IMR-90 (cell line): ENCODE data around the gene SUPT16H. TPM values are rescaled to one million over a fixed set of nuclear protein-coding genes. Genes with fewer than 3 reads are reported as not detected.

ENCODE experiments used
- ATAC-seq: fragments of 200-7000 bp; cut with Tn5 transposase; 2 replicates; pipeline ENCODE4 v1.9.1; 2020; ENCODE audit warnings: low read depth, mild to moderate bottlenecking, moderate library complexity
- BruUV-seq: library from RNA; stranded (reverse); fragments of 400-500 nt; replicated peaks from 2 replicates; lab custom pipeline; 2021; lab: Mats Ljungman, UMichigan
- CTCF ChIA-PET: fragments of 300-600 bp; formaldehyde crosslinking; extraction: SDS; loops from one replicate; lab custom pipeline; 2021; ENCODE audit warnings: antibody characterized with exemption; lab: Yijun Ruan, JAX
- POLR2A ChIA-PET: fragments of 300-600 bp; sonication (Branson Sonifier 250); formaldehyde crosslinking; loops from one replicate; lab custom pipeline; 2022; ENCODE audit warnings: antibody characterized with exemption; ENCODE audit not compliant: unreplicated experiment; lab: Charles Lee
- DNase-seq: peaks from one replicate; pipeline ENCODE4 v3.0.0; 2013
- H2AFZ ChIP-seq: replicated peaks from 2 replicates; pipeline ENCODE3; 2013; ENCODE audit warnings: low read length, mild to moderate bottlenecking; ENCODE audit not compliant: poor library complexity
- H2AK5ac ChIP-seq: 2 replicates; pipeline ENCODE4 v1.6.1; 2013; ENCODE audit warnings: low read depth, low read length, inconsistent platforms
- H2AK9ac ChIP-seq: replicated peaks from 2 replicates; pipeline ENCODE3; 2013; ENCODE audit warnings: mild to moderate bottlenecking, low read depth, low read length, moderate library complexity; ENCODE audit not compliant: poor library complexity
- H2BK120ac ChIP-seq: 2 replicates; pipeline ENCODE4 v1.6.1; 2013; ENCODE audit warnings: low read depth, low read length, inconsistent platforms
- H2BK15ac ChIP-seq: 3 replicates; pipeline ENCODE4 v1.6.1; 2013; ENCODE audit warnings: low read depth, low read length, inconsistent platforms
- H2BK20ac ChIP-seq: 2 replicates; pipeline ENCODE4 v1.6.1; 2013; ENCODE audit warnings: low read depth, mild to moderate bottlenecking, inconsistent platforms, low read length, moderate library complexity
- H2BK5ac ChIP-seq: 2 replicates; pipeline ENCODE4 v1.6.1; 2013; ENCODE audit warnings: mild to moderate bottlenecking, low read depth, low read length, inconsistent platforms; ENCODE audit not compliant: poor library complexity, severe bottlenecking
- H3K14ac ChIP-seq: replicated peaks from 2 replicates; pipeline ENCODE4 v1.6.1; 2013; ENCODE audit warnings: low read depth, low read length, inconsistent platforms
- H3K18ac ChIP-seq: 2 replicates; pipeline ENCODE4 v1.6.1; 2013; ENCODE audit warnings: low read depth, low read length, control low read depth
- H3K23ac ChIP-seq: 2 replicates; pipeline ENCODE4 v1.6.1; 2013; ENCODE audit warnings: low read depth, low read length, inconsistent platforms
- H3K27ac ChIP-seq: 2 replicates; pipeline ENCODE4 v1.5.1; 2013; ENCODE audit warnings: mild to moderate bottlenecking, control low read depth, low read length; ENCODE audit not compliant: insufficient read depth
- H3K27me3 ChIP-seq: 2 replicates; pipeline ENCODE4 v1.6.1; 2013; ENCODE audit warnings: low read length; ENCODE audit not compliant: control insufficient read depth, insufficient read depth
- H3K36me3 ChIP-seq: 2 replicates; pipeline ENCODE4 v1.6.1; 2013; ENCODE audit warnings: low read length, mixed read lengths; ENCODE audit not compliant: control insufficient read depth, insufficient read depth
- H3K4ac ChIP-seq: 2 replicates; pipeline ENCODE4 v1.6.1; 2013; ENCODE audit warnings: low read depth, low read length, inconsistent platforms
- H3K4me1 ChIP-seq: 2 replicates; pipeline ENCODE4 v1.6.1; 2013; ENCODE audit warnings: low read length, mixed read lengths; ENCODE audit not compliant: control insufficient read depth, insufficient read depth
- H3K4me2 ChIP-seq: 2 replicates; pipeline ENCODE4 v1.6.1; 2013; ENCODE audit warnings: low read depth, mild to moderate bottlenecking, control low read depth, low read length, moderate library complexity
- H3K4me3 ChIP-seq: 2 replicates; pipeline ENCODE4 v1.5.1; 2013; ENCODE audit warnings: low read depth, mild to moderate bottlenecking, control low read depth, low read length, moderate library complexity; ENCODE audit not compliant: insufficient read depth
- H3K56ac ChIP-seq: 2 replicates; pipeline ENCODE4 v1.6.1; 2013; ENCODE audit warnings: low read length, inconsistent platforms; ENCODE audit not compliant: insufficient read depth; ENCODE audit errors: extremely low read depth
- H3K79me1 ChIP-seq, 2 experiments: 2 replicates each; pipeline ENCODE4 v1.6.1; 2013; ENCODE audit warnings: low read length in 2 of 2, inconsistent platforms in 1 of 2, low read depth in 1 of 2
- H3K9ac ChIP-seq: 2 replicates; pipeline ENCODE4 v1.6.1; 2013; ENCODE audit warnings: low read depth, low read length, control low read depth
- H3K9me1 ChIP-seq: 2 replicates; pipeline ENCODE4 v1.6.1; 2013; ENCODE audit warnings: low read length, inconsistent platforms; ENCODE audit not compliant: insufficient read depth
- H3K9me3 ChIP-seq: 2 replicates; pipeline ENCODE4 v1.6.1; 2013; ENCODE audit warnings: low read length; ENCODE audit not compliant: control insufficient read depth, insufficient read depth
- H4K20me1 ChIP-seq: 2 replicates; pipeline ENCODE4 v1.6.1; 2013; ENCODE audit warnings: low read length, inconsistent platforms; ENCODE audit not compliant: insufficient read depth
- H4K5ac ChIP-seq: 2 replicates; pipeline ENCODE4 v1.6.1; 2013; ENCODE audit warnings: mild to moderate bottlenecking, low read depth, low read length, control low read depth
- H4K8ac ChIP-seq, 2 experiments: 2 replicates each; pipeline ENCODE4 v1.6.1; 2013; ENCODE audit warnings: low read depth in 2 of 2, low read length in 2 of 2, control low read depth in 1 of 2, inconsistent platforms in 1 of 2
- H4K91ac ChIP-seq: 2 replicates; pipeline ENCODE4 v1.6.1; 2013; ENCODE audit warnings: low read depth, low read length, inconsistent platforms; ENCODE audit not compliant: insufficient read depth
- USF2 ChIP-seq: fragments of 150-350 bp; IDR thresholded peaks from 2 replicates; pipeline ENCODE4 v1.6.1; 2017; ENCODE audit warnings: mild to moderate bottlenecking, antibody characterized with exemption, low read length, low read depth
- WGBS, 2 experiments: methylation state at CpG; one replicate each; pipeline versions ENCODE4 v1.1.5 to v1.1.7; 2013; ENCODE audit warnings: missing lambda C conversion rate in 2 of 2; ENCODE audit not compliant: insufficient read length in 1 of 2; ENCODE audit errors: extremely low coverage in 2 of 2; 5-methylcytosine and 5-hydroxymethylcytosine counted together
- dilution Hi-C: fragments of 300-500 bp; cut with HindIII; formaldehyde crosslinking; loops from one replicate; pipeline ENCODE4 v1.14.3; 2018; ENCODE audit warnings: low sequenced_read_pairs; ENCODE audit not compliant: unreplicated experiment
- in situ Hi-C: fragments of 300-500 bp; cut with MboI; formaldehyde crosslinking; loops from 3 replicates; pipeline ENCODE4 v1.14.3; 2019; ENCODE audit warnings: low sequenced_read_pairs, inconsistent platforms, mixed read lengths
- intact Hi-C: fragments of 100-400 bp; cut with micrococcal nuclease; formaldehyde crosslinking; loops from 2 replicates; pipeline ENCODE4 v1.10.0; 2022
- polyA plus RNA-seq, 3 experiments: library from polyadenylated mRNA; depleted of rRNA; stranded (reverse); fragments of >200 nt; gene quantifications; 2 replicates each; pipeline ENCODE4 v1.2.3, GENCODE V29; 2012; ENCODE audit warnings: low replicate concordance in 1 of 3
- total RNA-seq: library from RNA; depleted of rRNA; stranded (reverse); fragments of >200 nt; gene quantifications from 2 replicates; pipeline ENCODE4 v1.2.3, GENCODE V29; 2012

The SUPT16H gene
- total and polyA plus RNA-seq, 2 of the 4 experiments (the other 2 are of a cell fraction): 50.6 to 103 TPM

GRCh38 chr14:21356511-21356910 lies 27.3 kb downstream of the SUPT16H start:
- CTCF ChIA-PET: interaction anchor here (1.1 kb wide), 1 partner anchor 10 kb away, joined by 3 read pairs; no protein-coding TSS in a partner anchor
- Histone ChIP-seq H3K36me3 (peaks cover 66% of the 10 kb centered on the region), H3K4me2 (no peak overlapping the region)

More at GRCh38 chr14:21356511-21356910, 27.3 kb downstream of the SUPT16H start:
- Histone ChIP-seq H3K4me3 (no peak overlapping the region), H4K8ac (no peak overlapping the region), H2BK120ac (no peak overlapping the region), H2AFZ (no peak overlapping the region), H3K18ac (no peak overlapping the region), H2AK9ac (no peak overlapping the region), H3K9ac (no peak overlapping the region), H3K23ac (no peak overlapping the region), H3K4ac (no peak overlapping the region), H3K79me1 (peaks cover 0 to 3% of the 10 kb centered on the region in 2 experiments; a peak in 2 of 4 replicates), H4K20me1 (no peaks in the 10 kb centered on the region; the same call in 1 of the 2 replicates), H3K4me1 (no peaks in the 10 kb centered on the region), H3K56ac (no peak overlapping the region), H3K9me3 (no peaks in the 10 kb centered on the region), H3K27me3 (no peaks in the 10 kb centered on the region), H3K14ac (no peak overlapping the region), H3K27ac (no peak overlapping the region), H2BK5ac (no peak overlapping the region), H2AK5ac (no peak overlapping the region), H3K9me1 (0 out of 2 replicates have a peak, but pooled peaks cover 3% of the 10 kb centered on the region), H4K5ac (no peak overlapping the region), H2BK15ac (no peak overlapping the region), H4K91ac (no peak overlapping the region), H2BK20ac (no peak overlapping the region)
- dilution Hi-C loops (no loop called here), in situ Hi-C loops (no loop called here), intact Hi-C loops (no loop called here)
- BruUV-seq: no TSS peak
- POLR2A ChIA-PET: no interaction called here
- ATAC-seq: no peak
- no peak for DNase-seq
- WGBS, 2 experiments: 100% methylated on average over 1 of the region's 4 CpGs; no CpG with 5 or more reads in 1 of the 2 experiments
- TF ChIP-seq USF2: no peak
